ENCODE results near the gene CPM. TPM values are rescaled to one million over a fixed set of nuclear protein-coding genes. Genes with fewer than 3 reads are reported as not detected.
"Not testable (repeated sequence)": the region's sequence is repeated elsewhere in the genome, so short reads cannot be mapped to it uniquely, and the experiment has no call there.

The CPM gene
- total RNA-seq, 1 donor = 3.6 TPM

GRCh38 chr12:68815232-68815927 is 117.6 kb downstream of the CPM start:
- peak overlapping the region; percentile 29 for H3K4me2 ChIP-seq (ENCODE audit: insufficient read depth, low read length)

GRCh38 chr12:68814490-68815231 is 118.3 kb downstream of the CPM start:
- Histone ChIP-seq H3K79me2 (ENCODE audit: insufficient read depth, low read length) (peaks cover 91% of the 10 kb centered on the region), H3K36me3 (ENCODE audit: insufficient read depth, low read length) (peaks cover 90% of the 10 kb centered on the region), H4K20me1 (ENCODE audit: insufficient read depth, low read length) (peaks cover 41% of the 10 kb centered on the region), H3K27me3 (ENCODE audit: insufficient read depth, low read length) (no peaks in the 10 kb centered on the region), H2AFZ (ENCODE audit: low read length) (no peak overlapping the region), H3K9me3 (ENCODE audit: low read depth, low read length) (no peaks in the 10 kb centered on the region), H3K4me1 (ENCODE audit: insufficient read depth, low read length) (peaks cover 12% of the 10 kb centered on the region), H3K4me2 (ENCODE audit: insufficient read depth, low read length) (peak overlapping the region; percentile 29), H3K27ac (ENCODE audit: low read depth, low read length) (peak overlapping the region; percentile 34), H3K4me3 (ENCODE audit: insufficient read depth, low read length) (no peak overlapping the region)
- no peak for DNase-seq (ENCODE audit: insufficient read length, low spot score, missing footprints)
- no peak for TF ChIP-seq CTCF (IDR thresholded peaks at IDR 0.05; ENCODE audit: extremely low read depth, low read depth, low read length)

More at GRCh38 chr12:68815232-68815927, 117.6 kb downstream of the CPM start:
- H4K20me1 ChIP-seq (ENCODE audit: insufficient read depth, low read length) = peaks cover 41% of the 10 kb centered on the region
- TF ChIP-seq CTCF (IDR thresholded peaks at IDR 0.05; ENCODE audit: extremely low read depth, low read depth, low read length) = no peak
- no peaks in the 10 kb centered on the region for H3K27me3 ChIP-seq (ENCODE audit: insufficient read depth, low read length)
- H3K4me1 ChIP-seq (ENCODE audit: insufficient read depth, low read length) = peaks cover 12% of the 10 kb centered on the region
- peaks cover 90% of the 10 kb centered on the region for H3K79me2 ChIP-seq (ENCODE audit: insufficient read depth, low read length)
- peak overlapping the region; percentile 34 for H3K27ac ChIP-seq (ENCODE audit: low read depth, low read length)
- peaks cover 90% of the 10 kb centered on the region for H3K36me3 ChIP-seq (ENCODE audit: insufficient read depth, low read length)
- DNase-seq (ENCODE audit: insufficient read length, low spot score, missing footprints) = no peak
- H3K9me3 ChIP-seq (ENCODE audit: low read depth, low read length) = no peaks in the 10 kb centered on the region
- H3K4me3 ChIP-seq (ENCODE audit: insufficient read depth, low read length) = no peak overlapping the region
- H2AFZ ChIP-seq (ENCODE audit: low read length) = no peak overlapping the region

- Histone ChIP-seq H2AFZ (ENCODE audit: low read length) (no peak overlapping the region), H3K4me1 (ENCODE audit: insufficient read depth, low read length) (peaks cover 12% of the 10 kb centered on the region), H3K9me3 (ENCODE audit: low read depth, low read length) (no peaks in the 10 kb centered on the region), H3K79me2 (ENCODE audit: insufficient read depth, low read length) (peaks cover 94% of the 10 kb centered on the region), H3K4me3 (ENCODE audit: insufficient read depth, low read length) (peak overlapping the region; percentile 33), H3K27me3 (ENCODE audit: insufficient read depth, low read length) (no peaks in the 10 kb centered on the region), H3K4me2 (ENCODE audit: insufficient read depth, low read length) (peak overlapping the region; percentile 59), H3K36me3 (ENCODE audit: insufficient read depth, low read length) (peaks cover 83% of the 10 kb centered on the region), H4K20me1 (ENCODE audit: insufficient read depth, low read length) (peaks cover 39% of the 10 kb centered on the region), H3K27ac (ENCODE audit: low read depth, low read length) (no peak overlapping the region)
- TF ChIP-seq CTCF (IDR thresholded peaks at IDR 0.05; ENCODE audit: extremely low read depth, low read depth, low read length) = no peak
- no peak for DNase-seq (ENCODE audit: insufficient read length, low spot score, missing footprints)
Observed at GRCh38 chr12:68813242-68813593, 119.8 kb downstream of the CPM start.

GRCh38 chr12:68812553-68813241 is 120.3 kb downstream of the CPM start:
- Histone ChIP-seq H3K9me3 (ENCODE audit: low read depth, low read length) (no peaks in the 10 kb centered on the region), H3K4me1 (ENCODE audit: insufficient read depth, low read length) (peaks cover 12% of the 10 kb centered on the region), H3K79me2 (ENCODE audit: insufficient read depth, low read length) (peaks cover 92% of the 10 kb centered on the region), H3K4me2 (ENCODE audit: insufficient read depth, low read length) (peak overlapping the region; percentile 59), H3K4me3 (ENCODE audit: insufficient read depth, low read length) (peak overlapping the region; percentile 33), H3K27me3 (ENCODE audit: insufficient read depth, low read length) (no peaks in the 10 kb centered on the region), H3K27ac (ENCODE audit: low read depth, low read length) (no peak overlapping the region), H3K36me3 (ENCODE audit: insufficient read depth, low read length) (peaks cover 78% of the 10 kb centered on the region), H2AFZ (ENCODE audit: low read length) (no peak overlapping the region), H4K20me1 (ENCODE audit: insufficient read depth, low read length) (peaks cover 36% of the 10 kb centered on the region)
- peak; percentile 36 for DNase-seq (ENCODE audit: insufficient read length, low spot score, missing footprints)
- no peak for TF ChIP-seq CTCF (IDR thresholded peaks at IDR 0.05; ENCODE audit: extremely low read depth, low read depth, low read length)

- H3K36me3 ChIP-seq (ENCODE audit: insufficient read depth, low read length) = peaks cover 67% of the 10 kb centered on the region
- H3K4me3 ChIP-seq (ENCODE audit: insufficient read depth, low read length) = not testable (repeated sequence)
Observed at GRCh38 chr12:68811573-68811972, 121.4 kb downstream of the CPM start.

More at GRCh38 chr12:68811573-68811972, 121.4 kb downstream of the CPM start:
- H3K79me2 ChIP-seq (ENCODE audit: insufficient read depth, low read length) = peaks cover 82% of the 10 kb centered on the region
- not testable (repeated sequence) for H2AFZ ChIP-seq (ENCODE audit: low read length); H3K9me3 ChIP-seq (ENCODE audit: low read depth, low read length); H3K27me3 ChIP-seq (ENCODE audit: insufficient read depth, low read length); H3K27ac ChIP-seq (ENCODE audit: low read depth, low read length); DNase-seq (ENCODE audit: insufficient read length, low spot score, missing footprints)
- H3K4me1 ChIP-seq (ENCODE audit: insufficient read depth, low read length) = peaks cover 16% of the 10 kb centered on the region
- peaks cover 33% of the 10 kb centered on the region for H4K20me1 ChIP-seq (ENCODE audit: insufficient read depth, low read length)
- peak overlapping the region; percentile 44 for H3K4me2 ChIP-seq (ENCODE audit: insufficient read depth, low read length)

Measured in osteoblast (primary cell).